HG02588 (cell line): ENCODE results near the gene FGFBP1.
"Not testable (repeated sequence)": the region's sequence is repeated elsewhere in the genome, so short reads cannot be mapped to it uniquely, and the experiment has no call there.

ENCODE experiments used
- ATAC-seq: cut with Tn5 transposase; IDR thresholded peaks from one replicate; pipeline ENCODE4 v1.9.1; 2021; ENCODE audit warnings: mild to moderate bottlenecking, moderate library complexity; ENCODE audit not compliant: unreplicated experiment

The FGFBP1 gene

DNA sequence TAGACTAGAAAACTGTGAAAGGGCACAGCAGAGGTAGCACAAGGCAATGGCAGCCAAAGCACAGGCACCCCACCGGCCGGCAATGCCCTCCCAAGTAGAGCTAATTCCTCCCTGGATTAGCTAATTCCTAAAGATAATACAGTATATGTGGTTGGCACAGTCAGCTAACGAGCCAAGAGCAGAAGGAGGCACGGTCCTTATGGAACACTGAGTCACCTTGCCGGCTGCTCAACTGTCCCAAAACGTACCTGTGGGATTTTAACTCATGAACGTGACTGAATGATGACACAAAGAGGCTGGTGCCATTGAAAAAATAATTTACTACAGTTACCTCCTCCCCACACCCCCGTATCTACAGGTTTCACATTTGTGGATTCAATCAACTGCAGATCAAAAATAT, 9.1 kb upstream of the FGFBP1 start:
- ATAC-seq = no peak

- ATAC-seq = no peak
Measured at GRCh38 chr4:15945516-15945915, 7.0 kb upstream of the FGFBP1 start.

DNA sequence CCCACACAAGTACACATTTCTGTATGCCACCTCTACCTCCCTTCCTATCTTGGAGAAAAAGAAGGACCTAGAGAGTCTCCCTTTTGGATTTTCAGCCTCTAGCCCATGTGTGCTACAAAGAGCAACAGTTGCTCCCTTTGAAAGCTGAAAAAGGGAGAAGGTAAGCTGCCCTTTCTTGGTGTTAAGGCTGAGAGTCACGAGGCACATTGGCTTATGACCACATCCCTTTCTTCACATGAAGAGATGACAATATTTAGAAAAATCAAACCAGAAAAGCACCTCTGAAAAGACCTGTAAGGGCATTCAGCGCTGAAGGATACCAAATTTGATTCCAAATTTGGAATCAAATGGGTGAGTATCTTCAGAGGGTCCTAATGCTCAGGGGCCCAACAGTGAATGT, 6.4 kb upstream of the FGFBP1 start:
- no peak for ATAC-seq

DNA sequence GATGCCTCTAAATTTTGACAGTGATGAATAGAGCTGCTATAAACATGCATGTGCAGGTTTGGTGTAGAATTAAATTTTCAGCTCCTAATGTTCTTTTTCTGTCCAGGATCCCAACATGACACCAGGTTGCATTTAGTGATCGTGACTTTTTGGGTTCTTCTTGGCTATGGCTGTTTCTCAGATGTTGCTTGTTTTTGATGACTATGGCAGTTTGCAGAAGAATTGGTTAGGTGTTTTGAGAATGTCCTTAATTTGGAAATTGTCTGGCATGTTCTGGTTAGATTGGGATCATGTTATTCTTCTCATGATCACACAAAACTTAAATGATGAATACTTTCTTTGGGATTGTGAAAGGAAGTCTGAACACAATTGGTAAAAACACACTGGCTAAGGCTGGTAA, 3.7 kb upstream of the FGFBP1 start:
- ATAC-seq = no peak

DNA sequence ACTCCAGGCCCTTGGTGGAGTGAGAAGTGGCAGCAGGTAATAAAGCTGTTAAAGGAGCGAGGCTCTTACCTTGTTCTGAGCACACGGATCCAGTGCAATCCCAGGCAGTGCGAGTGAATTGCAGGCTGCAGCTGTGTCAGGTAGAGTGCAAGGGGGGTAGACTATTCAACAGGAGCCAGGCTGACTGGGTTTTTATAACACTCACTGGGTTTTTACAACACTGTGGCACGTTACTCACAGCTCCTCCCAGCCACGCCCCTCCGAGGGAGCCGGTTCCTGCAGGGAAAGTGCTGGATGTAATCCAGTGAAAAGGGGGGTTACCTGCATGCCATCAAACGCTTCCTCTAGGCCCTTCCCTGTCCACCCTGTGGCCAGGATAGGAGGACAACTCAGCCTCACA, 358 bp downstream of the FGFBP1 start:
- no peak for ATAC-seq

GRCh38 chr4:15936495-15936894, 2.0 kb downstream of the FGFBP1 start:
- ATAC-seq = no peak

- no peak for ATAC-seq
Measured at GRCh38 chr4:15935504-15936402, 2.8 kb downstream of the FGFBP1 start.

DNA sequence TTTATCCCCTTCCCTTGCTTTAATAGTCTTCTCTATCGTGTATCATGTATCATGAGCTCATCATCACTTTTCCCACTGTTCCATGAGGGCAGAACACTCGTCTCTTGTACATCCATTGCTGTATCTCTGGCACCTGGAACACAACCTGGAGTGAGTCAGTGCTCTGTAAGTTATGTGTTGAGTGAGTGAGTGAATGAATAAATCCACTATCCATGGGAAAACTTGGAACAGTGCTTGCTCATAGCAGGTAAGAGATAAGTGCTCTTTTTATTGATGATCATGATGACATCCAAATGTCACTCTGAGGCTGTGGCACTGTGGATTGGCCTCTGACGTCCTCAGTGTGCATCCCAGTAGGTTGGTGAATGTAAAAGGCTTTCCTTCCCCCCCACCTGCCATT, 4.3 kb downstream of the FGFBP1 start:
- no peak for ATAC-seq

- ATAC-seq = no peak
Measured at GRCh38 chr4:15931451-15932210, 6.9 kb downstream of the FGFBP1 start.

- peak; percentile 57 for ATAC-seq
Measured at GRCh38 chr4:15930314-15930713, 8.2 kb downstream of the FGFBP1 start.

DNA sequence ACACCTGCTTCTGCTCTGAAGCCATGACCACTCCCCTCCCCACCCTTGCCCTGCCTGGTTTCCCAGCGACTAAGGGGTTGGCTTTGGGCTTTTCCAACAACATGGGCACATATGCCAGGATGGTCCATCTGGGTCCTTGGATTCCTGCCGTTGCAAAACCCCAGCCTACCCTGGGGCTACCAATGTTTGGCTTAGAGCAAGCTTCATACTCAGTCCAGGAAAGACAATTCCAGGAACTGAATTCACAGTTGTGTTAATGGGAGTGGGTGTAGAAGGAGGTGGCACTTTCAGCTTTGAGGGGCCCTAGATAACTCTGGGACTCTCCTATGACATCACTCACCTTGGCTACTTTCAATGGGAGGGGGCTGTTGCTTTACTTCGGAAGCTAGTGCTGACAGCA, 9.0 kb downstream of the FGFBP1 start:
- no peak for ATAC-seq

GRCh38 chr4:15928883-15929282, 9.7 kb downstream of the FGFBP1 start:
- no peak for ATAC-seq

DNA sequence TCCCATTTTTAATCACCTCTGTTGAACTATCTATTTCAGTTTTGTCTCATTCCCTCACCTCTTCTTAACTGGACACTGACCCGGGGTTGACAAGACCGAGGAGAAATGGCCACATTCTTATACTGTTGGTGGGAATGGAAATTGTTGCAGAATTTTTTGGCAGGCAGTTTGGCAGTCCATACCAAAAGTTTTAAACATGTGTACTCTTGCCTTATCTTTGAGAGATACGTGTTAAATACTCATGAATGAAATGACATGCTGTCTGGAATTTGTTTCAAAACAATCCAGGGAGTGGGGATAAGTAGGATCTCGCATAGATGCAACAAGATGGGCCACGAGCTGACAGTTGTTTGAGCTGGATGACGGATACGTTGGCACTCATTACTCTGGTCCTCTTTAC, 12.1 kb downstream of the FGFBP1 start:
- ATAC-seq = no peak

GRCh38 chr4:15925830-15926229, 12.7 kb downstream of the FGFBP1 start:
- no peak for ATAC-seq

DNA sequence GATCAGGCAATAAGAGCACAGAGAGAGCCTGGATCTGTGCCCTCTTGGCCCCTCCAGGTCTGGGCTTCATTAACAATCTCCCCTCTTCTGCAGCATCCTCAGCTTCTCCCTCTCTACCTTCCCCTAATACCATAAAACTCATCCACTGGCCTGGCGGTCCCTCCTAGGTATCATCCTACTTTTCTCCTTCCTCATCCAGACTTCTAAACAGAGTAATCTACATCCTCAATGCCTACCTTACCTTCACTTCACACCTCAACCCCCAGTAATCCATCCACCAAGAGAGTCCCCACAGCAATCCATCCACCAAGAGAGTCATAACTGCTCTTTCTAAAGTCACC, 17.0 kb downstream of the FGFBP1 start:
- ATAC-seq = no peak

- no peak for ATAC-seq
Measured at GRCh38 chr4:15920723-15921591, 17.6 kb downstream of the FGFBP1 start.

DNA sequence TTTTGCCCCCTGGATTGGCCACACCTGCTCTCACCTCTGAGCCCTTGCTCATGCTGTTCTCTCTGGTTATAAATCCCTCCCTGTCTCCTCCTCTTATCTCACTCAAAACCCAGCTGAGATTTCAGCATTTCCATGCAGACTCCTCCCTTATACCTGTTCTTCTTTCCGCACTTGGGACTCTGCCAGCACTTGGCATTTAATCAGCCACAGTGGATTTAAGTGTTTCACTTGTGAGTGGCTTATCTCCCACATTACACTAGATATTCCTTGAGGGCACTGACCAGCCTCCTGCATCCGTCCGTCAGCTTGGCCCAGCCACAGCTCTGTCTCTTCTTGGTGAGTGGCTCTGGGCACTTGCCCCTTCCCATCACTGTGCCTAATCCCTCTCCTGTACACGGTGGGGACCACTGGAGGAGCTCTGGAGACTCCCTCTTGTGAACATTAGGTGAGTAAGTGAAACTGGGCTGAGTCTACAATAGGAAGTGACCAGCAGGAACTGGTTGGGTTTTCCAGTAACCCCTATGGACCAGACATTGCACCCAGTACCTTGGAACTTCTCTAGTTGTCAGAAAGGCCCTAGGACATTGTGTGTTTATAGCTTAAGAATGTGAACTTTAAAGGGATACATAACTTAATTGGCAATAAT, 19.9 kb downstream of the FGFBP1 start:
- no peak for ATAC-seq

DNA sequence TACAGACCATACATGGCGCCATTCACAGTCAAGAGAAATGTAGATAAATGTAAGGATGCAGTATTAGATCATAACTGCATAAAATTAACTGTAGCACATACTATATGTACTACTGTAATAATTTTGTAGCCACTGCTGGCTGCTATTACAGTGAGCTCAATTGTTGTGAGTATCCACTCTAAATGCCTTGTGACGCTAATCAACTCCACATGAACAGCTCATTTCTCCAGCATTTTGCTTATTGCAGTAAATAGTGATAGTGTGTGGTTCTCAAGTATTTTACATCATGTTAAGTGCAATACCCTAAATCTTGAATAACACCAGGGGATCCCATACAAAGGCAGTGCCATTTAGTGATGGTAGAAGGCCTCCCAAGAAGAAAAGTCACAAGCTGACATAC, 21.2 kb downstream of the FGFBP1 start:
- no peak for ATAC-seq

DNA sequence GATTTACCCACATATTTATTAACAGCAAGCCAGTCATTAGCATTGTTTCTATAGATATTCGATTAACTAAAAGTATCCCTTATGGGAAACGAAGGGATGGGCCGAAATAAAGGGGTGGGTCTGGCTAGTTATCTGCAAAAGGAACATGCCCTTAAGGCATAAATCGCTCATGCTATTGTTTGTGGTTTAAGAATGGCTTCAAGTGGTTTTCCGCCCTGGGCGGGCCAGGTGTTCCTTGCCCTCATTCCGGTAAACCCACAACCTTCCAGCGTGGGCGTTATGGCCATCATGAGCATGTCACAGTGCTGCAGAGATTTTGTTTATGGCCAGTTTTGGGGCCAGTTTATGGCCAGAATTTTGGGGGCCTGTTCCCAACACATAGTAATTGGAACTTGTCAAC, 22.2 kb downstream of the FGFBP1 start:
- ATAC-seq = not testable (repeated sequence)

DNA sequence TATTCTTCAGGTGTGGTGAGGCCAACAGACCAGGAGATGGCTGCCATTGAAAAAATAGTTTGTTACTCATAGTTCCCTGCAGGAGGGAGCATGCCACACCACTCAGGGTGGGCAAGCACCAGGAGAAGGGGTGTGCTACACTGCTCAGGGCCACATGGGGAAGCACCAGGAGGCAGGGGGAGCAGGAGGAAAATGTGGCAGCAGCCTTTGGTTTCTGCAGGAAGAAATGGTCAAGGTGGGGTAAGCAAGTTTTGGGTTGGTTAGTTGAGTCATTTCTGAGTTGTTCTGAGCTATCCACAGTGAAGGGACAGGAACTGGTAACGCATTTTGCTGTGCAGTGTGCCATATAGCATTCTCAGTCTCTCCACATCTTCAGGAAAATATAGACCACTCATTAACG, 23.8 kb downstream of the FGFBP1 start:
- ATAC-seq = no peak

GRCh38 chr4:15914291-15914690, 24.2 kb downstream of the FGFBP1 start:
- ATAC-seq = no peak
